Colonic mucosa (tissue), 4 donors: Measurements from ENCODE around the gene MRGPRG. TPM values are rescaled to one million over a fixed set of nuclear protein-coding genes. Genes with fewer than 3 reads are reported as not detected.

ENCODE experiments used
- DNase-seq: peaks from one replicate; pipeline ENCODE4 v3.0.0-alpha.2; 2020
- H3K27ac ChIP-seq: fragments of 200-600 bp; one replicate; pipeline ENCODE4 v1.8.0; 2021
- H3K27me3 ChIP-seq: fragments of 200-600 bp; one replicate; pipeline ENCODE4 v1.8.0; 2021
- H3K36me3 ChIP-seq: fragments of 200-600 bp; one replicate; pipeline ENCODE4 v1.8.0; 2021
- H3K4me1 ChIP-seq: fragments of 200-600 bp; one replicate; pipeline ENCODE4 v1.8.0; 2021; ENCODE audit warnings: mild to moderate bottlenecking
- H3K4me3 ChIP-seq: fragments of 200-600 bp; one replicate; pipeline ENCODE4 v1.8.0; 2021
- H3K9ac ChIP-seq, 2 donors: one replicate each; pipeline ENCODE4 v1.7.0; 2013; ENCODE audit warnings: control low read depth in 2 of 2, low read depth in 2 of 2, low read length in 2 of 2
- H3K9me3 ChIP-seq: fragments of 200-600 bp; one replicate; pipeline ENCODE4 v1.8.0; 2021
- CTCF ChIP-seq: fragments of 200-600 bp; IDR thresholded peaks from one replicate; pipeline ENCODE4 v1.8.0; 2022; ENCODE audit warnings: antibody characterized with exemption, mild to moderate bottlenecking
- intact Hi-C: fragments of 100-400 bp; cut with DNase I; formaldehyde crosslinking; loops from one replicate; pipeline ENCODE4 v1.14.1; 2022
- total RNA-seq, 2 donors: library from RNA; stranded (reverse); fragmentation: NEBNext Ultra II Directional in 1 of 2; extraction: Animal tissue kit (Norgen Biotek cat#: 25700) in 1 of 2; gene quantifications; one replicate each; pipeline ENCODE4 v1.2.1, GENCODE V29; 2021
- donor health status: healthy.
- donor health status: DM: no; HTN: no; CAD: no.
- donor health status: DM: no; HTN: no; CAD: no.

Gene MRGPRG
- total RNA-seq, 2 donors from 2014 or later, result not detected

GRCh38 chr11:3202759-3203158 is 15.9 kb downstream of the MRGPRG start:
- no peak for TF ChIP-seq CTCF
- Histone ChIP-seq H3K36me3 (no peaks in the 10 kb centered on the region), H3K9ac (no peak overlapping the region), H3K27ac (no peak overlapping the region), H3K27me3 (peaks cover 17% of the 10 kb centered on the region), H3K4me3 (no peak overlapping the region), H3K4me1 (no peaks in the 10 kb centered on the region), H3K9me3 (no peaks in the 10 kb centered on the region)
- intact Hi-C loops, result no loop called here
- no peak for DNase-seq

GRCh38 chr11:3202305-3202704 is 16.3 kb downstream of the MRGPRG start:
- no peak for DNase-seq
- peaks cover 17% of the 10 kb centered on the region for H3K27me3 ChIP-seq
- H3K4me3 ChIP-seq, result no peak overlapping the region
- no peaks in the 10 kb centered on the region for H3K9me3 ChIP-seq
- no peak overlapping the region for H3K9ac ChIP-seq
- intact Hi-C loops, result no loop called here
- H3K36me3 ChIP-seq, result no peaks in the 10 kb centered on the region
- no peak for TF ChIP-seq CTCF
- H3K4me1 ChIP-seq, result no peaks in the 10 kb centered on the region
- H3K27ac ChIP-seq, result no peak overlapping the region

- no peaks in the 10 kb centered on the region for H3K9me3 ChIP-seq
- no peaks in the 10 kb centered on the region for H3K4me1 ChIP-seq
- H3K4me3 ChIP-seq, result no peak overlapping the region
- no peak for DNase-seq
- no peaks in the 10 kb centered on the region for H3K36me3 ChIP-seq
- no peak for TF ChIP-seq CTCF
- peaks cover 17% of the 10 kb centered on the region for H3K27me3 ChIP-seq
- no peak overlapping the region for H3K27ac ChIP-seq
- no peak overlapping the region for H3K9ac ChIP-seq
- intact Hi-C loops, result no loop called here
These were observed 16.9 kb downstream of the MRGPRG start for GRCh38 chr11:3201677-3202181.

- Histone ChIP-seq H3K9ac (no peak overlapping the region), H3K4me3 (no peak overlapping the region), H3K36me3 (no peaks in the 10 kb centered on the region), H3K27me3 (peaks cover 17% of the 10 kb centered on the region), H3K4me1 (no peaks in the 10 kb centered on the region), H3K27ac (no peak overlapping the region), H3K9me3 (no peaks in the 10 kb centered on the region)
- intact Hi-C loops, result no loop called here
- no peak for DNase-seq
- no peak for TF ChIP-seq CTCF
These were observed 17.5 kb downstream of the MRGPRG start for GRCh38 chr11:3201112-3201581.

- Histone ChIP-seq H3K4me1 (no peaks in the 10 kb centered on the region), H3K4me3 (no peak overlapping the region), H3K9me3 (no peaks in the 10 kb centered on the region), H3K27me3 (peaks cover 17% of the 10 kb centered on the region), H3K36me3 (no peaks in the 10 kb centered on the region), H3K27ac (no peak overlapping the region), H3K9ac (no peak overlapping the region)
- no peak for DNase-seq
- no peak for TF ChIP-seq CTCF
- intact Hi-C loops, result no loop called here
These were observed 18.1 kb downstream of the MRGPRG start for GRCh38 chr11:3200388-3201111.
